NB4 (cell line): ENCODE results near the gene COPS7A.

Experiments
- MYC ChIP-seq: IDR thresholded peaks from 2 replicates; pipeline ENCODE4 v1.6.1; 2011; ENCODE audit warnings: low read depth, low read length
- POLR2A ChIP-seq: IDR thresholded peaks from 2 replicates; pipeline ENCODE4 v1.6.1; 2011; ENCODE audit warnings: mild to moderate bottlenecking; ENCODE audit not compliant: insufficient read length; ENCODE audit errors: extremely low read depth
- TF ChIP-seq, protein P1 (sequence below): IDR thresholded peaks from one replicate; pipeline ENCODE4 v1.5.1; 2012; ENCODE audit warnings: low read depth, low read length
- TF ChIP-seq, protein P2 (sequence below): IDR thresholded peaks from 2 replicates; pipeline ENCODE4 v1.6.1; 2011; ENCODE audit warnings: low read depth, low read length

DNA sequence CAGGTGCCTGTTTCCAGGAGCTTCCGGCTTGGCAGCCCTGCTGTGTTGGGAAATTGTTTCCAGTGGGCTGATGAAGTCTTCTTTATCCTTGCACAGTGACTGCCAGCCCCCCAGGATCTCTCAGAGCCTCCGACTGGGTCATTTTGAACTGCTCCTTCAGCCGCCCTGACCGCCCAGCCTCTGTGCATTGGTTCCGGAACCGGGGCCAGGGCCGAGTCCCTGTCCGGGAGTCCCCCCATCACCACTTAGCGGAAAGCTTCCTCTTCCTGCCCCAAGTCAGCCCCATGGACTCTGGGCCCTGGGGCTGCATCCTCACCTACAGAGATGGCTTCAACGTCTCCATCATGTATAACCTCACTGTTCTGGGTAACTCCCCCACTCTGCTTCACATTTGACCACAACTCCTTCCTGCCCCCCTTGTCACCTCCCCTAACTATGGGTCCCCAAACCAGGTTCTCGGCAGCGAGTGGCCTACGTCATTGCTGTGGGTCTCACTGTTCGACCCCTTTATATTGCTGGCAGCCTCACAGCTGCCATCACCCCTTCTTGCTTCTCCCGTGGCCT is 50.7 kb downstream of the COPS7A start:
- no peak for TF ChIP-seq POLR2A
- TF ChIP-seq, protein P1, sequence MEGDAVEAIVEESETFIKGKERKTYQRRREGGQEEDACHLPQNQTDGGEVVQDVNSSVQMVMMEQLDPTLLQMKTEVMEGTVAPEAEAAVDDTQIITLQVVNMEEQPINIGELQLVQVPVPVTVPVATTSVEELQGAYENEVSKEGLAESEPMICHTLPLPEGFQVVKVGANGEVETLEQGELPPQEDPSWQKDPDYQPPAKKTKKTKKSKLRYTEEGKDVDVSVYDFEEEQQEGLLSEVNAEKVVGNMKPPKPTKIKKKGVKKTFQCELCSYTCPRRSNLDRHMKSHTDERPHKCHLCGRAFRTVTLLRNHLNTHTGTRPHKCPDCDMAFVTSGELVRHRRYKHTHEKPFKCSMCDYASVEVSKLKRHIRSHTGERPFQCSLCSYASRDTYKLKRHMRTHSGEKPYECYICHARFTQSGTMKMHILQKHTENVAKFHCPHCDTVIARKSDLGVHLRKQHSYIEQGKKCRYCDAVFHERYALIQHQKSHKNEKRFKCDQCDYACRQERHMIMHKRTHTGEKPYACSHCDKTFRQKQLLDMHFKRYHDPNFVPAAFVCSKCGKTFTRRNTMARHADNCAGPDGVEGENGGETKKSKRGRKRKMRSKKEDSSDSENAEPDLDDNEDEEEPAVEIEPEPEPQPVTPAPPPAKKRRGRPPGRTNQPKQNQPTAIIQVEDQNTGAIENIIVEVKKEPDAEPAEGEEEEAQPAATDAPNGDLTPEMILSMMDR = no peak
- TF ChIP-seq MYC = no peak
- TF ChIP-seq, protein P2, sequence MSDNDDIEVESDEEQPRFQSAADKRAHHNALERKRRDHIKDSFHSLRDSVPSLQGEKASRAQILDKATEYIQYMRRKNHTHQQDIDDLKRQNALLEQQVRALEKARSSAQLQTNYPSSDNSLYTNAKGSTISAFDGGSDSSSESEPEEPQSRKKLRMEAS = no peak
